ENCODE measurements around the gene COG3. TPM values are rescaled to one million over a fixed set of nuclear protein-coding genes. Genes with fewer than 3 reads are reported as not detected.

Gene COG3
- total RNA-seq, 1 experiment from 2014 or later: 16.9 TPM

- no peak for DNase-seq (ENCODE audit: low spot score)
Measured at GRCh38 chr13:45545686-45546409, 81.1 kb downstream of the COG3 start.

DNA sequence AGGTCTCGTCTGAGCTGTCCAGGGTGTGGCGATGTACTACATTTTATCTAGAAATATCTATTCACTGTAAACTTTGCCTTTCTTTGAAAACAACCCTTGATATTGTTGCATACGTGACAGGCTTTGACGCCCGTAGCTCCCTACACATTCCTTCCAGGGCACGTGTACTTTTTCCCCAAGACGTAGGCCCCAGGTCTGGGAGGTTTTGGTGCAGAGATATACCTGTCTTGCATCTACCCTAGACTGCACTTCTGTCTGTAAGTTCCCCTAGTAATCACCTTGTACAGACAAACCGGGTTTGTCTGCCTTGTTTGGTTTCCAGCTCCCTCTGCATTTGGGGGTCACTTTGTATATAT lies 81.6 kb downstream of the COG3 start:
- no peak for DNase-seq (ENCODE audit: low spot score)

DNA sequence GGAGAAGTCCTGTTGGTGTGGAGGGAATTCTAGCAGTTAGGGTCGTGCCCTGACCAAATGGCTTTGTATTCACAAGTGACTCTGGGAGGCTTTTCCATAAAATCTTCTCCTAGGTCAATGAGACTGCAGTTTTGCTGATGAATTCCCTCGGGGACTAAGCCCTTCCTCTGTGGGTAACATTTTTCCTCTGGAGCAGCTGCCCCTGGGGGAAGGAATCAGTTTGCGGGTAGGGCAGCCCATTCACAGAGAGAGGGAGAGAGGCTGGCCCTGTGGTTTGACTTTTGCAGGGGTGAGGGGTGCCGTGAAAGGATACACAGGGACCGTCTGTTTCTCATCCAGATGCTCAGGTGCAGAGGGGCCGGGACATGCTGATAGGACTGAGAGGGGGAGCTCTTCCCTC lies 83.5 kb downstream of the COG3 start:
- DNase-seq (ENCODE audit: low spot score): no peak

DNA sequence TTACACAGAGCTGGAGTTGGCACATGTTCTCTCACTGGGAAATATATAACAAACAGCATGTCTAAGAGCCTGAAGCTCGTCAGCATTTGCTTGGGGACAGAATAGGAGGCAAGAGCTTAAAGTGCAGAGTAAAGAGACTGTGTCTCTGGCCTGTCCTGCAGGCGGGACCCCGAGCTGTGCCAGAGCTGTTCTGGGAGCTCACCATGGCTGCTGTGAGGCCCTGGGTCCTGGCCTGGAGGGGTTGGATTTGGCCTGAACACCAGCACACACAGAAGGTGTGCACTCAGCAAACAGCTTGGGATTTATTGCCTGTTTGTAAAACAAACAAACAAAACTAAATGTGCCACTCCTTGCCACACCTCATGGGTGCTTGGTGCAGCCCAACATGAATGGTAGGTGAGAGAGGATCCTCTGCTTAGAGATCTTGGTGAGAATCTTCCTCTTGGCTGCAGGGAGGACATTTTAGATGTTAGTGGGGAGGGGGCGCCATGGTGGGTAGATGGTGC lies 89.9 kb downstream of the COG3 start:
- no peak for DNase-seq (ENCODE audit: low spot score)

DNA sequence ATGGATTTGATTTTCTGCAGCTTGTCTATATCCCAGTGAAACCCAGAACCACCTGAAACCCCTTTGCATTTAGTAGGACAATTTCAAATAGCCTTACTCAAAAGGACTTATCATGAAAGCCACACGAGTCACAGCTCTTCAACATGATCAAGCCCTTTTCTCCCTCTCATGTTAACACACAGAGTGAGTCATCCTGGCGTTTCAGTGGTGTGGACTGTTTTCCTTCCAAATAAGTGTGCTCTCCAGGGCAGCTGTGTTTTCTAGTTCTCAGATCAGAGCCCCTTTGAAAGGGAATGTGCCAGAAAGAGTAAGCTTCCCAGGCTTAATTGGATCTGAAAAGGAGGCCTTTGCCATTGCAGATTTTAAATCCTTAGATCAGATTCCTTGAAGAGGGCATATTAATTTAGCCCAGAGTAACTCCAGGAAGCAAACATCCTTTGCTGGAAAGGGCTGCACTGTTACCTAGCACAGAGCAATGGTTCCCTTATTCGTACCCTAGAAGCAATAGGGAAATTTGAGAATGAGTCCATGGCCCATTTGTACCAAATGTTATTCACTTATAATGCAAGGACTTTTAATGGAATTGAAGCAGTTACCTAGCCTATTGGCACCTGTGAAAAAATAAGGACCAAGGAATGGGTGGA lies 99.5 kb downstream of the COG3 start:
- no peak for DNase-seq (ENCODE audit: low spot score)

- no peak for DNase-seq (ENCODE audit: low spot score)
Measured at GRCh38 chr13:45565331-45565730, 100.6 kb downstream of the COG3 start.

DNA sequence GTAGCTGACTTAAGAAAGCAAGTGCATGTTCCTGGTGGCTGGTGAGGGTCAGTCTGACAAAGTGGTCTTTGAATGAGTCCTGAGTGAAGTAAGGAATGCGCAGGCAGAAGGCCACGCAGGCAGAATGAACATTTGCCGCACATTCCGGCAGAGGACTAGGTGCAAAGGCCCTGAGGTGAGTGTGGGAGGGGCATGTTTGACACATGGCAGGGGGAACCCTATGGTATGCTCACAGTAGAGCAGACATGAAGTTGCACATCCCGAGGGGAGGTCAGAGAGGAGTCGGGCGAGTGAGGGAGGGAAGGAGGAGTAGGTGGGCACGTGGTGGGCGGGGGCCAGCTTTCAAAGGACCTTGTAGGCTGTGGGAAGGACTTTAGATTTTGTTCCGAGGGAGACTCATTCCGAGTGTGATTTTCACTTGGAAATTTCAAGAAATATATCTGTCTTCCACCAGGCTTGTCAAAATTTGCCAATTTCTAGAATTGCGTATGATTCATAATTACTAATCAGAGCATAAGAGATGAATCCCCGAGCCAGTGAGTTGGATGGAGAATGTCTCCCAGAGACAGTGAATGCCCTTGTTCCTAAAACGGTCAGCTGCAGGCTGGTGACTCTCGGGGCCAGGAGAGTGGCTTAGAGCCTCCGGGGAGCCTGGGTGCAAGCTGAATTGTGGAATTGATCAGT lies 110.5 kb downstream of the COG3 start:
- DNase-seq (ENCODE audit: low spot score): no peak

DNA sequence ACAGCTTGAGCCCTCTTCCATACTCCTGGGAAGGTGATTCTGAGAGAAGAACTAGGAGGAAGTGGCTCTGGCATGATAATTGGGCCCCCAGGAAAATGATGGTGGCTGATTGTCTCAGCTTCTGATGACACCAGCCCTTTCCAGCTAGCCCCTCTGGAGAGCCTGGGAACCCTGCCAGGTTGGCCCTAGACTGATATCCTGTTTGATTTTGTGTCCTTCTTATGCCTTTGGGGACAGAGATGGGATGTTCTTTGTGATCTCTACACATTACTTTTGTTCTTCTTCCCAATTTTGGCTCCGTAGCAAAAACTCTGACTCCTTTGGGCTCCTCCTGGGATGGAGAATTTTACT lies 111.1 kb downstream of the COG3 start:
- no peak for DNase-seq (ENCODE audit: low spot score)

DNA sequence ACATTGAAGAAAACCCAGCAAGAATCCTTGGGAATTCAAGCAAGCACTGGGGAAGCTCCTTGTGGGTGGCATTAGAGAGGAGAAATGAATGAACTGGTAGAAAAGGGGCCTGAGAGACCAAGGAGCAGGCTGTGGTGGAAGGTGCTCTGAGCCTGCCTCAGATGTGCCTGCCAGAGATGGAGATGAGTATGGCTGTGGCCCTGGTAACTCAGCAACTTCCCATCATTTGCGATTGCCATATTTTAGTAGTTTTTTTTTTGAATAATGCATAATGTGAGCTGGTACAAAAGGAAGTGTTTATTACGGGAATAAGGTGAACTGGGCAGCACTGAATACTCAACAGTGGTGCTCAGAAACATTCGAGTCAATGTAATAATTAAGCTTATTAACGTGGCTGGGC lies 111.7 kb downstream of the COG3 start:
- DNase-seq (ENCODE audit: low spot score): no peak

DNA sequence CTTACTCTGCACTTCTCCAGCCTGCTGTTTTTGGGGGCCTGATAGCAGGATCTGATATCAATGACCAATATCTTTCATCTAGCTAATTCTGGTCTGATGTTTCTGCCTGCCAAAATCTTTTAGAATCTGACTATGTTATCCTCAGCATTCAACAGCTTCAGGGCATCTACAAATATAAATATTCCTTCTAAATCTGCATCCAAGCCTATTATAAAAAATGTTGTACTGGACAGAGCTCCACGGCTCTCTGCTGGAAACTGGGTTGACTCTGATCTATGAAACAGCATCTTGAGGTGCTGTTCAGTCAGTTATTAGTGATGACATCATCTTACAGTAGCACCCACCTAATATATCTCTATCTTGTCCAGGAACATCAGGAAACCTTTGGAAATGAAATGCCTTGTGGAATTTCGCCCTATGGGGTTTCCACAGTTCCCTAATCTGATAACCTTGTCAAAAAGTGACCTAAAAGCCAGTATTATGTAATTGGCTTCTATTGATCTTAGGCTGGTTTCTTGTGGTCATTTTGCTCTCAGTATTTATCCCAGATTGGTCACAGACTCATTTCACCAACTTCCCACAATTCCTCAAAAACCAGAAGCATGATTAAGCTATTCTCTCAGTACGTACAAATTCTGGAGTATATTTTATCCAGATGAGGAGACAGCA lies 117.8 kb downstream of the COG3 start:
- no peak for DNase-seq (ENCODE audit: low spot score)

GRCh38 chr13:45584816-45585215 lies 120.1 kb downstream of the COG3 start:
- DNase-seq (ENCODE audit: low spot score): no peak

Other genes starting within 250 kb of the COG3 start
- gene TPT1, start 123.8 kb upstream of the COG3 start, total RNA-seq (2014; rRNA removed; shearing (Covaris generic)): 1,498 and 1,612 TPM in 2 replicates
- 3.1 and 5.0 TPM in 2 replicates for gene SLC25A30, start 46.6 kb upstream of the COG3 start, total RNA-seq (2014; rRNA removed; shearing (Covaris generic))
- gene ERICH6B, start 150.8 kb downstream of the COG3 start, total RNA-seq (2014; rRNA removed; shearing (Covaris generic)): not detected in 2 replicates
- not detected in 2 replicates for gene CBY2, start 237.4 kb downstream of the COG3 start, total RNA-seq (2014; rRNA removed; shearing (Covaris generic))